H9 (cell line): Measurements from ENCODE around the gene OAS3. TPM values are rescaled to one million over a fixed set of nuclear protein-coding genes. Genes with fewer than 3 reads are reported as not detected.

Experiments
- DNase-seq: peaks from one replicate; pipeline ENCODE4 v3.0.0-alpha.2; 2017
- H2AFZ ChIP-seq: one replicate; pipeline ENCODE4 v1.6.1; 2013; ENCODE audit warnings: mild to moderate bottlenecking, low read length, control low read depth, moderate library complexity
- H2AK5ac ChIP-seq: 2 replicates; pipeline ENCODE4 v1.6.1; 2013; ENCODE audit warnings: low read length, control low read depth, mixed read lengths; ENCODE audit not compliant: insufficient read length
- H2BK120ac ChIP-seq: one replicate; pipeline ENCODE4 v1.6.1; 2013; ENCODE audit warnings: low read depth, mild to moderate bottlenecking, low read length, control low read depth, inconsistent platforms; ENCODE audit not compliant: poor library complexity, severe bottlenecking
- H2BK12ac ChIP-seq: 2 replicates; pipeline ENCODE4 v1.6.1; 2013; ENCODE audit warnings: low read length, control low read depth, mixed read lengths, low read depth; ENCODE audit not compliant: insufficient read length
- H2BK15ac ChIP-seq: 2 replicates; pipeline ENCODE4 v1.6.1; 2013; ENCODE audit warnings: low read depth, low read length, control low read depth
- H2BK20ac ChIP-seq: one replicate; pipeline ENCODE4 v1.6.1; 2013; ENCODE audit warnings: low read depth, mild to moderate bottlenecking, low read length, control low read depth, inconsistent platforms; ENCODE audit not compliant: poor library complexity, severe bottlenecking
- H2BK5ac ChIP-seq: 2 replicates; pipeline ENCODE4 v1.6.1; 2013; ENCODE audit warnings: low read length, control low read depth, mixed read lengths; ENCODE audit not compliant: insufficient read length
- H3K14ac ChIP-seq: 2 replicates; pipeline ENCODE4 v1.6.1; 2013; ENCODE audit warnings: low read length, control low read depth; ENCODE audit not compliant: insufficient read depth
- H3K18ac ChIP-seq: 2 replicates; pipeline ENCODE4 v1.6.1; 2013; ENCODE audit warnings: low read depth, mild to moderate bottlenecking, mixed read lengths, low read length, control low read depth; ENCODE audit not compliant: insufficient read length
- H3K23ac ChIP-seq: 2 replicates; pipeline ENCODE4 v1.6.1; 2013; ENCODE audit warnings: low read length, control low read depth, mixed read lengths, low read depth; ENCODE audit not compliant: insufficient read length
- H3K23me2 ChIP-seq: 2 replicates; pipeline ENCODE4 v1.6.1; 2013; ENCODE audit warnings: low read depth, mild to moderate bottlenecking, mixed read lengths, low read length, control low read depth; ENCODE audit not compliant: insufficient read length, poor library complexity, severe bottlenecking
- H3K27ac ChIP-seq: 2 replicates; pipeline ENCODE4 v1.5.1; 2013; ENCODE audit warnings: low read length, control low read depth, mixed read lengths, low read depth; ENCODE audit not compliant: insufficient read length
- H3K27me3 ChIP-seq: 2 replicates; pipeline ENCODE4 v1.6.1; 2013; ENCODE audit warnings: low read length, control low read depth, inconsistent platforms; ENCODE audit not compliant: insufficient read depth
- H3K4ac ChIP-seq: 2 replicates; pipeline ENCODE4 v1.6.1; 2013; ENCODE audit warnings: low read depth, mild to moderate bottlenecking, control low read depth, inconsistent platforms, low read length, moderate library complexity
- H3K4me1 ChIP-seq: 2 replicates; pipeline ENCODE4 v1.6.1; 2013; ENCODE audit warnings: low read length, control low read depth, inconsistent platforms; ENCODE audit not compliant: insufficient read depth
- H3K4me2 ChIP-seq: 2 replicates; pipeline ENCODE4 v1.6.1; 2013; ENCODE audit warnings: low read length, control low read depth, mixed read lengths; ENCODE audit not compliant: insufficient read length, insufficient read depth
- H3K56ac ChIP-seq: 2 replicates; pipeline ENCODE4 v1.6.1; 2013; ENCODE audit warnings: low read depth, mild to moderate bottlenecking, mixed read lengths, low read length, control low read depth; ENCODE audit not compliant: insufficient read length
- H3K79me1 ChIP-seq: 2 replicates; pipeline ENCODE4 v1.6.1; 2013; ENCODE audit warnings: low read depth, mild to moderate bottlenecking, moderate library complexity, low read length, control low read depth, inconsistent platforms; ENCODE audit not compliant: insufficient read depth, poor library complexity, severe bottlenecking
- H3K79me2 ChIP-seq: 2 replicates; pipeline ENCODE4 v1.6.1; 2013; ENCODE audit warnings: low read length, control low read depth, inconsistent platforms; ENCODE audit not compliant: insufficient read depth
- H3K9ac ChIP-seq: 2 replicates; pipeline ENCODE4 v1.6.1; 2013; ENCODE audit warnings: low read length, control low read depth, mixed read lengths; ENCODE audit not compliant: insufficient read length; ENCODE audit errors: extremely low read depth
- H3K9me3 ChIP-seq: one replicate; pipeline ENCODE4 v1.6.1; 2013; ENCODE audit warnings: low read depth, low read length, inconsistent platforms; ENCODE audit not compliant: control insufficient read depth
- H3T11ph ChIP-seq: one replicate; pipeline ENCODE4 v1.6.1; 2013; ENCODE audit warnings: mild to moderate bottlenecking, low read length, control low read depth, inconsistent platforms
- H4K20me1 ChIP-seq: one replicate; pipeline ENCODE4 v1.6.1; 2013; ENCODE audit not compliant: control insufficient read depth, insufficient read length, insufficient read depth
- H4K5ac ChIP-seq: 2 replicates; pipeline ENCODE4 v1.6.1; 2013; ENCODE audit warnings: low read depth, mild to moderate bottlenecking, mixed read lengths, low read length, control low read depth; ENCODE audit not compliant: insufficient read length
- H4K8ac ChIP-seq: replicated peaks from 2 replicates; pipeline ENCODE4 v1.6.1; 2013; ENCODE audit warnings: low read length, control low read depth, mixed read lengths, low read depth; ENCODE audit not compliant: insufficient read length
- H4K91ac ChIP-seq: 2 replicates; pipeline ENCODE4 v1.6.1; 2013; ENCODE audit warnings: low read depth, mild to moderate bottlenecking, moderate library complexity, mixed read lengths, low read length, control low read depth; ENCODE audit not compliant: insufficient read length
- H3K27ac Mint-ChIP-seq, 3 experiments: 2 replicates in 2 of 3; 3 replicates in 1 of 3; pipeline ENCODE4 v1.8.0; 2020 to 2021; ENCODE audit warnings: mixed read lengths in 3 of 3, mild to moderate bottlenecking in 1 of 3, moderate library complexity in 1 of 3
- H3K27me3 Mint-ChIP-seq: 2 replicates; pipeline ENCODE4 v1.8.0; 2021; ENCODE audit warnings: low read depth, mild to moderate bottlenecking, moderate library complexity, mixed read lengths
- H3K36me3 Mint-ChIP-seq, 3 experiments: 2 replicates in 2 of 3; 3 replicates in 1 of 3; pipeline ENCODE4 v1.8.0; 2020 to 2021; ENCODE audit warnings: low read depth in 3 of 3, mixed read lengths in 3 of 3; ENCODE audit not compliant: insufficient read depth in 1 of 3
- H3K4me1 Mint-ChIP-seq, 2 experiments: 2 replicates each; pipeline ENCODE4 v1.8.0; 2020; ENCODE audit warnings: mixed read lengths in 2 of 2
- H3K4me3 Mint-ChIP-seq, 2 experiments: 2 replicates in 1 of 2; 3 replicates in 1 of 2; pipeline ENCODE4 v1.8.0; 2020 to 2021; ENCODE audit warnings: mild to moderate bottlenecking in 2 of 2, mixed read lengths in 2 of 2, moderate library complexity in 1 of 2
- H3K9me3 Mint-ChIP-seq, 2 experiments: 2 replicates in 1 of 2; 3 replicates in 1 of 2; pipeline ENCODE4 v1.8.0; 2020; ENCODE audit warnings: mild to moderate bottlenecking in 2 of 2, mixed read lengths in 2 of 2, moderate library complexity in 1 of 2
- CTCF ChIP-seq: fragments of 200-600 bp; sonication (generic); conservative IDR thresholded peaks from 3 replicates; pipeline ENCODE4 v1.8.0; 2021; ENCODE audit warnings: antibody characterized with exemption, mild to moderate bottlenecking
- WGBS: extraction: QIAGEN DNeasy Blood & Tissue Kit; methylation state at CpG from one replicate; pipeline ENCODE4 v1.1.7; 2013; ENCODE audit warnings: missing lambda C conversion rate, low lambda C conversion rate, mixed read lengths; ENCODE audit not compliant: insufficient read length; ENCODE audit errors: extremely low coverage; 5-methylcytosine and 5-hydroxymethylcytosine counted together
- total RNA-seq: library from RNA; stranded (reverse); gene quantifications from 2 replicates; pipeline ENCODE4 v1.2.1, GENCODE V29; 2021

The OAS3 gene
- total RNA-seq, 1 experiment from 2014 or later: 0.81 TPM

DNA sequence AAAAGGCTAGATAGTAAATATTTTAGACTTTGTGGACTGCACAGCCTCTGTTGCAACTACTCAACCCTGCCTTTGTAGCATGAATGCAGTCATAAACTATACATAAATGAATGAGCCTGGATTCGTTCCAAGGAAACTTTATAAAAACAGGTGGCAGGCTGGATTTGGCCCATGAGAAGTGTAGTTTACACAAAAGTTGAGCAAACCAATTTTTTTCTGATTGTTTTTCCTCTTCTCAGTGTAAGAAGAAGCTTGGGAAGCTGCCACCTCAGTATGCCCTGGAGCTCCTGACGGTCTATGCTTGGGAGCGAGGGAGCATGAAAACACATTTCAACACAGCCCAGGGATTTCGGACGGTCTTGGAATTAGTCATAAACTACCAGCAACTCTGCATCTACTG lies 22.0 kb upstream of the OAS3 start:
- H3K36me3 Mint-ChIP-seq: peaks cover 0 to 12% (median 7%) of the 10 kb centered on the region in 3 experiments; a peak in 4 of 7 replicates
- Histone ChIP-seq H3K79me1 (no peaks in the 10 kb centered on the region), H4K91ac (no peak overlapping the region), H2BK20ac (no peak overlapping the region), H4K20me1 (no peaks in the 10 kb centered on the region), H2AK5ac (no peak overlapping the region), H3K9ac (no peak overlapping the region), H3K23ac (no peak overlapping the region), H3K4ac (no peak overlapping the region), H2AFZ (no peak overlapping the region), H3K9me3 (peaks cover 6% of the 10 kb centered on the region), H2BK5ac (no peak overlapping the region), H4K8ac (no peak overlapping the region), H2BK120ac (no peak overlapping the region), H4K5ac (no peak overlapping the region), H2BK12ac (no peak overlapping the region), H3K18ac (no peak overlapping the region), H3K4me1 (no peaks in the 10 kb centered on the region), H3K56ac (no peak overlapping the region), H3K79me2 (no peaks in the 10 kb centered on the region), H3K14ac (no peak overlapping the region), H3K27me3 (no peaks in the 10 kb centered on the region), H3T11ph (no peak overlapping the region), H3K27ac (no peak overlapping the region), H3K4me2 (no peak overlapping the region), H3K23me2 (no peaks in the 10 kb centered on the region), H2BK15ac (no peak overlapping the region)
- peaks cover 38% of the 10 kb centered on the region for H3K27me3 Mint-ChIP-seq
- peaks cover 31 to 37% of the 10 kb centered on the region in 2 experiments for H3K9me3 Mint-ChIP-seq
- WGBS: no CpG with 5 or more reads among the region's 5 CpGs
- no peak overlapping the region for H3K4me3 Mint-ChIP-seq
- no peak for DNase-seq
- H3K27ac Mint-ChIP-seq: no peak overlapping the region
- no peak for TF ChIP-seq CTCF
- H3K4me1 Mint-ChIP-seq: no peaks in the 10 kb centered on the region
